HCT116 (cell line): Measurements from ENCODE around the gene TBRG1. TPM values are rescaled to one million over a fixed set of nuclear protein-coding genes. Genes with fewer than 3 reads are reported as not detected.

Experiments used
- ATAC-seq: fragments of 200-7000 bp; cut with Tn5 transposase; 2 replicates; pipeline ENCODE4 v1.9.1; 2020; ENCODE audit warnings: mild to moderate bottlenecking, moderate library complexity
- BruUV-seq: library from RNA; stranded (reverse); fragments of 400-500 nt; replicated peaks from 2 replicates; lab custom pipeline; 2021; lab: Mats Ljungman, UMichigan
- CTCF ChIA-PET: fragments of 300-600 bp; sonication (Branson Sonifier 250); formaldehyde crosslinking; loops from one replicate; lab custom pipeline; 2021; ENCODE audit warnings: antibody characterized with exemption; lab: Charles Lee
- POLR2A ChIA-PET: fragments of 300-600, 350-600 bp; sonication (Branson Sonifier 250); formaldehyde crosslinking; loops from one replicate; lab custom pipeline; 2021; ENCODE audit warnings: antibody characterized with exemption; lab: Charles Lee
- RAD21 ChIA-PET, 2 experiments: fragments of 300-600 bp; sonication (Branson Sonifier 250); formaldehyde crosslinking; loops; one replicate each; lab custom pipeline; 2023; ENCODE audit warnings: low total read pairs in 2 of 2; ENCODE audit not compliant: uncharacterized antibody in 2 of 2, unreplicated experiment in 2 of 2, low non-redundant PET in 1 of 2; lab: Charles Lee
- DNase-seq: peaks from one replicate; pipeline ENCODE4 v3.0.0-alpha.2; 2010; ENCODE audit warnings: low read depth, low spot score
- H2AFZ ChIP-seq: fragments of 200-600 bp; shearing (Covaris generic), sonication (generic); 2 replicates; pipeline ENCODE4 v1.6.1; 2017; ENCODE audit warnings: low read depth, mixed run types, mixed read lengths, antibody characterized with exemption, low read length; ENCODE audit not compliant: poor library complexity, severe bottlenecking
- H3K27ac ChIP-seq: 2 replicates; pipeline ENCODE4 v1.5.1; 2012; ENCODE audit warnings: low read depth, low read length
- H3K27me3 ChIP-seq: fragments of 200-600 bp; sonication (generic); 2 replicates; pipeline ENCODE4 v1.6.1; 2016; ENCODE audit warnings: mixed run types, low read length, mixed read lengths; ENCODE audit not compliant: insufficient read depth
- H3K36me3 ChIP-seq, 2 experiments: fragments of 200-500 bp in 1 of 2; fragments of 200-600 bp in 1 of 2; sonication (Bioruptor generic) in 1 of 2; sonication (generic) in 1 of 2; 2 replicates each; pipeline versions ENCODE4 v1.5.1 to v1.6.1; 2014 to 2016; ENCODE audit warnings: low read length in 2 of 2, inconsistent platforms in 1 of 2, mixed read lengths in 1 of 2, mixed run types in 1 of 2; ENCODE audit not compliant: insufficient read depth in 2 of 2, control insufficient read depth in 1 of 2
- H3K4me1 ChIP-seq, 2 experiments: fragments of 200-600 bp in 1 of 2; sonication (generic) in 1 of 2; 2 replicates each; pipeline versions ENCODE4 v1.5.1 to v1.6.1; 2012 to 2017; ENCODE audit warnings: low read length in 2 of 2, inconsistent platforms in 1 of 2, mild to moderate bottlenecking in 1 of 2, mixed read lengths in 1 of 2, mixed run types in 1 of 2, moderate library complexity in 1 of 2; ENCODE audit not compliant: insufficient read depth in 2 of 2, control insufficient read depth in 1 of 2
- H3K4me2 ChIP-seq: fragments of 200-600 bp; sonication (generic); 2 replicates; pipeline ENCODE4 v1.6.1; 2017; ENCODE audit warnings: mixed run types, low read length, mixed read lengths
- H3K4me3 ChIP-seq, 2 experiments: fragments of 200-600 bp in 1 of 2; sonication (generic) in 1 of 2; replicated peaks in 1 of 2; 2 replicates each; pipeline ENCODE4 v1.5.1; 2011 to 2016; ENCODE audit warnings: low read length in 2 of 2, control low read depth in 1 of 2, low read depth in 1 of 2, mild to moderate bottlenecking in 1 of 2, mixed read lengths in 1 of 2, mixed run types in 1 of 2
- H3K79me2 ChIP-seq: fragments of 200-600 bp; sonication (generic); 2 replicates; pipeline ENCODE4 v1.6.1; 2017; ENCODE audit warnings: mild to moderate bottlenecking, mixed run types, low read length, moderate library complexity, mixed read lengths; ENCODE audit not compliant: insufficient read depth
- H3K9ac ChIP-seq: fragments of 200-600 bp; sonication (generic); 2 replicates; pipeline ENCODE4 v1.6.1; 2016; ENCODE audit warnings: low read length, mixed read lengths
- H3K9me2 ChIP-seq: fragments of 200-600 bp; sonication (generic), shearing (Covaris generic); 2 replicates; pipeline ENCODE4 v1.6.1; 2017; ENCODE audit warnings: mixed run types, mild to moderate bottlenecking, moderate library complexity; ENCODE audit not compliant: insufficient read depth
- H3K9me3 ChIP-seq, 2 experiments: fragments of 200-500 bp in 1 of 2; fragments of 200-600 bp in 1 of 2; sonication (Bioruptor generic) in 1 of 2; sonication (generic) in 1 of 2; 2 replicates each; pipeline ENCODE4 v1.6.1; 2014 to 2017; ENCODE audit warnings: low read length in 2 of 2, mixed read lengths in 2 of 2, inconsistent platforms in 1 of 2, low read depth in 1 of 2, mild to moderate bottlenecking in 1 of 2, mixed run types in 1 of 2, moderate library complexity in 1 of 2; ENCODE audit not compliant: control insufficient read depth in 1 of 2, insufficient read depth in 1 of 2
- H4K20me1 ChIP-seq: fragments of 200-600 bp; sonication (generic), shearing (Covaris generic); 2 replicates; pipeline ENCODE4 v1.6.1; 2017; ENCODE audit warnings: mixed run types, mild to moderate bottlenecking, moderate library complexity; ENCODE audit not compliant: insufficient read depth
- CBX3 ChIP-seq: IDR thresholded peaks from 2 replicates; pipeline ENCODE4 v1.6.1; 2012; ENCODE audit warnings: low read depth
- EGR1 ChIP-seq: IDR thresholded peaks from 2 replicates; pipeline ENCODE4 v1.6.1; 2012; ENCODE audit warnings: low read depth
- ELF1 ChIP-seq: IDR thresholded peaks from 2 replicates; pipeline ENCODE4 v1.6.1; 2012; ENCODE audit warnings: low read depth, borderline replicate concordance
- FOSL1 ChIP-seq: IDR thresholded peaks from 2 replicates; pipeline ENCODE4 v1.6.1; 2012; ENCODE audit warnings: low read depth
- POLR2AphosphoS5 ChIP-seq: IDR thresholded peaks from 2 replicates; pipeline ENCODE4 v1.6.1; 2011; ENCODE audit warnings: mild to moderate bottlenecking, low read depth, low read length, moderate library complexity
- RAD21 ChIP-seq: IDR thresholded peaks from 2 replicates; pipeline ENCODE4 v1.6.1; 2012; ENCODE audit warnings: low read depth, mild to moderate bottlenecking
- SP1 ChIP-seq: IDR thresholded peaks from 2 replicates; pipeline ENCODE4 v1.6.1; 2012; ENCODE audit warnings: low read depth
- SRF ChIP-seq: IDR thresholded peaks from 2 replicates; pipeline ENCODE4 v1.6.1; 2012; ENCODE audit warnings: low read depth
- TCF7L2 ChIP-seq: IDR thresholded peaks from 2 replicates; pipeline ENCODE4 v1.7.0; 2011; ENCODE audit warnings: borderline replicate concordance, inconsistent platforms; ENCODE audit not compliant: insufficient read depth, insufficient read length; ENCODE audit errors: extremely low read depth
- ZFX ChIP-seq: fragments of 450-650 bp; IDR thresholded peaks from 2 replicates; pipeline ENCODE4 v1.6.1; 2017
- ZNF274 ChIP-seq: fragments of 200-500 bp; sonication (Bioruptor generic); IDR thresholded peaks from 2 replicates; pipeline ENCODE4 v1.6.1; 2014; ENCODE audit warnings: mild to moderate bottlenecking, low read depth, low read length, inconsistent platforms
- intact Hi-C: fragments of 100-400 bp; cut with micrococcal nuclease; formaldehyde crosslinking; loops from 2 replicates; pipeline ENCODE4 v1.10.0; 2022
- total RNA-seq: library from RNA; stranded (reverse); gene quantifications from one replicate; pipeline ENCODE4 v1.2.1, GENCODE V29; 2021; ENCODE audit not compliant: unreplicated experiment
- TF ChIP-seq, protein P1 (sequence below): IDR thresholded peaks from 2 replicates; pipeline ENCODE4 v1.6.1; 2012
- TF ChIP-seq, protein P2 (sequence below): IDR thresholded peaks from 2 replicates; pipeline ENCODE4 v1.6.1; 2012; ENCODE audit warnings: low read depth
- TF ChIP-seq, protein P3 (sequence below), 3 experiments: fragments of 200-600 bp in 1 of 3; sonication (generic) in 1 of 3; IDR thresholded peaks in 2 of 3; conservative IDR thresholded peaks in 1 of 3; 2 replicates each; pipeline ENCODE4 v1.5.1; 2012 to 2017; ENCODE audit warnings: low read depth in 2 of 3, low read length in 2 of 3, antibody characterized with exemption in 1 of 3, borderline replicate concordance in 1 of 3, control low read depth in 1 of 3, mild to moderate bottlenecking in 1 of 3, mixed read lengths in 1 of 3, mixed run types in 1 of 3, moderate library complexity in 1 of 3; ENCODE audit not compliant: insufficient read depth in 1 of 3
- TF ChIP-seq, protein P4 (sequence below): IDR thresholded peaks from 2 replicates; pipeline ENCODE4 v1.6.1; 2011; ENCODE audit warnings: mild to moderate bottlenecking, low read length, moderate library complexity; ENCODE audit not compliant: insufficient replicate concordance; ENCODE audit errors: extremely low read depth

The TBRG1 gene
- total RNA-seq, 1 experiment from 2014 or later: 29.6 TPM

DNA sequence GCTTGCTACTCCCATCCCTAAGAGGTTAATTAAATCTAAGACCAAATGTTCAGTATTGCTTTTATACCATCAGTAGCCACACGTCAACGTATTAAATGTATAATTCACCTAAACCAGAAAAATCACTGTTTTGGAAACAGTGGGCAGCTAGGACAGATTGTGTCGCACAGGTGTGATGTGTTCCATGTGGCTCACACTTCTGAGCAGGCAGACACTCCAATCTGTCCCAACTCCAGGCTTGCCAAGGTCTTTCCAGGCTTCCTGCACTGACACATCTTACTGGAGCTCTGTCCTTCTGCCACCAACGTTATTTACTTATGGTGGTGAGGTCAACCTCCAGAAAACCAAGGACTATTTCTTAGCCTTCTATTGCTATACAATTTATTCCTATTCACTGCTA, 39.4 kb downstream of the TBRG1 start:
- RAD21 ChIA-PET: no interaction called here

More for the DNA sequence above, 39.4 kb downstream of the TBRG1 start:
- Histone ChIP-seq H3K79me2 (no peaks in the 10 kb centered on the region), H4K20me1 (no peaks in the 10 kb centered on the region), H3K9me2 (no peaks in the 10 kb centered on the region), H3K4me1 (no peaks in the 10 kb centered on the region), H3K27me3 (no peaks in the 10 kb centered on the region), H2AFZ (no peak overlapping the region), H3K9me3 (no peaks in the 10 kb centered on the region), H3K4me3 (no peak overlapping the region), H3K9ac (no peak overlapping the region), H3K4me2 (no peak overlapping the region), H3K27ac (no peak overlapping the region), H3K36me3 (no peaks in the 10 kb centered on the region)
- intact Hi-C loops: no loop called here
- ATAC-seq (no peak), DNase-seq (no peak)
- no peak for TF ChIP-seq ZFX
- no peak for TF ChIP-seq RAD21
- TF ChIP-seq, protein P1, sequence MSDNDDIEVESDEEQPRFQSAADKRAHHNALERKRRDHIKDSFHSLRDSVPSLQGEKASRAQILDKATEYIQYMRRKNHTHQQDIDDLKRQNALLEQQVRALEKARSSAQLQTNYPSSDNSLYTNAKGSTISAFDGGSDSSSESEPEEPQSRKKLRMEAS: no peak
- TF ChIP-seq EGR1: no peak
- TF ChIP-seq, protein P2, sequence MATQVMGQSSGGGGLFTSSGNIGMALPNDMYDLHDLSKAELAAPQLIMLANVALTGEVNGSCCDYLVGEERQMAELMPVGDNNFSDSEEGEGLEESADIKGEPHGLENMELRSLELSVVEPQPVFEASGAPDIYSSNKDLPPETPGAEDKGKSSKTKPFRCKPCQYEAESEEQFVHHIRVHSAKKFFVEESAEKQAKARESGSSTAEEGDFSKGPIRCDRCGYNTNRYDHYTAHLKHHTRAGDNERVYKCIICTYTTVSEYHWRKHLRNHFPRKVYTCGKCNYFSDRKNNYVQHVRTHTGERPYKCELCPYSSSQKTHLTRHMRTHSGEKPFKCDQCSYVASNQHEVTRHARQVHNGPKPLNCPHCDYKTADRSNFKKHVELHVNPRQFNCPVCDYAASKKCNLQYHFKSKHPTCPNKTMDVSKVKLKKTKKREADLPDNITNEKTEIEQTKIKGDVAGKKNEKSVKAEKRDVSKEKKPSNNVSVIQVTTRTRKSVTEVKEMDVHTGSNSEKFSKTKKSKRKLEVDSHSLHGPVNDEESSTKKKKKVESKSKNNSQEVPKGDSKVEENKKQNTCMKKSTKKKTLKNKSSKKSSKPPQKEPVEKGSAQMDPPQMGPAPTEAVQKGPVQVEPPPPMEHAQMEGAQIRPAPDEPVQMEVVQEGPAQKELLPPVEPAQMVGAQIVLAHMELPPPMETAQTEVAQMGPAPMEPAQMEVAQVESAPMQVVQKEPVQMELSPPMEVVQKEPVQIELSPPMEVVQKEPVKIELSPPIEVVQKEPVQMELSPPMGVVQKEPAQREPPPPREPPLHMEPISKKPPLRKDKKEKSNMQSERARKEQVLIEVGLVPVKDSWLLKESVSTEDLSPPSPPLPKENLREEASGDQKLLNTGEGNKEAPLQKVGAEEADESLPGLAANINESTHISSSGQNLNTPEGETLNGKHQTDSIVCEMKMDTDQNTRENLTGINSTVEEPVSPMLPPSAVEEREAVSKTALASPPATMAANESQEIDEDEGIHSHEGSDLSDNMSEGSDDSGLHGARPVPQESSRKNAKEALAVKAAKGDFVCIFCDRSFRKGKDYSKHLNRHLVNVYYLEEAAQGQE: no peak
- TF ChIP-seq, protein P3, sequence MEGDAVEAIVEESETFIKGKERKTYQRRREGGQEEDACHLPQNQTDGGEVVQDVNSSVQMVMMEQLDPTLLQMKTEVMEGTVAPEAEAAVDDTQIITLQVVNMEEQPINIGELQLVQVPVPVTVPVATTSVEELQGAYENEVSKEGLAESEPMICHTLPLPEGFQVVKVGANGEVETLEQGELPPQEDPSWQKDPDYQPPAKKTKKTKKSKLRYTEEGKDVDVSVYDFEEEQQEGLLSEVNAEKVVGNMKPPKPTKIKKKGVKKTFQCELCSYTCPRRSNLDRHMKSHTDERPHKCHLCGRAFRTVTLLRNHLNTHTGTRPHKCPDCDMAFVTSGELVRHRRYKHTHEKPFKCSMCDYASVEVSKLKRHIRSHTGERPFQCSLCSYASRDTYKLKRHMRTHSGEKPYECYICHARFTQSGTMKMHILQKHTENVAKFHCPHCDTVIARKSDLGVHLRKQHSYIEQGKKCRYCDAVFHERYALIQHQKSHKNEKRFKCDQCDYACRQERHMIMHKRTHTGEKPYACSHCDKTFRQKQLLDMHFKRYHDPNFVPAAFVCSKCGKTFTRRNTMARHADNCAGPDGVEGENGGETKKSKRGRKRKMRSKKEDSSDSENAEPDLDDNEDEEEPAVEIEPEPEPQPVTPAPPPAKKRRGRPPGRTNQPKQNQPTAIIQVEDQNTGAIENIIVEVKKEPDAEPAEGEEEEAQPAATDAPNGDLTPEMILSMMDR (IDR thresholded peaks at IDR 0.05 in 2 of 3, conservative IDR thresholded peaks at IDR 0.05 in 1 of 3; ENCODE audit: borderline replicate concordance in 1 of 3, insufficient read depth in 1 of 3, low read depth in 2 of 3, low read length in 2 of 3): no peak
- TF ChIP-seq SP1: no peak
- TF ChIP-seq TCF7L2: no peak
- TF ChIP-seq ELF1: no peak
- no peak for TF ChIP-seq CBX3
- TF ChIP-seq SRF: no peak
- TF ChIP-seq POLR2AphosphoS5: no peak
- TF ChIP-seq, protein P4, sequence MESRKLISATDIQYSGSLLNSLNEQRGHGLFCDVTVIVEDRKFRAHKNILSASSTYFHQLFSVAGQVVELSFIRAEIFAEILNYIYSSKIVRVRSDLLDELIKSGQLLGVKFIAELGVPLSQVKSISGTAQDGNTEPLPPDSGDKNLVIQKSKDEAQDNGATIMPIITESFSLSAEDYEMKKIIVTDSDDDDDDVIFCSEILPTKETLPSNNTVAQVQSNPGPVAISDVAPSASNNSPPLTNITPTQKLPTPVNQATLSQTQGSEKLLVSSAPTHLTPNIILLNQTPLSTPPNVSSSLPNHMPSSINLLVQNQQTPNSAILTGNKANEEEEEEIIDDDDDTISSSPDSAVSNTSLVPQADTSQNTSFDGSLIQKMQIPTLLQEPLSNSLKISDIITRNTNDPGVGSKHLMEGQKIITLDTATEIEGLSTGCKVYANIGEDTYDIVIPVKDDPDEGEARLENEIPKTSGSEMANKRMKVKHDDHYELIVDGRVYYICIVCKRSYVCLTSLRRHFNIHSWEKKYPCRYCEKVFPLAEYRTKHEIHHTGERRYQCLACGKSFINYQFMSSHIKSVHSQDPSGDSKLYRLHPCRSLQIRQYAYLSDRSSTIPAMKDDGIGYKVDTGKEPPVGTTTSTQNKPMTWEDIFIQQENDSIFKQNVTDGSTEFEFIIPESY: no peak
- TF ChIP-seq ZNF274: no peak
- TF ChIP-seq FOSL1: no peak
- ChIA-PET POLR2A (no interaction called here), CTCF (no interaction called here)
- BruUV-seq: no TSS peak
